ENCODE results near the gene WSCD1.

DNA sequence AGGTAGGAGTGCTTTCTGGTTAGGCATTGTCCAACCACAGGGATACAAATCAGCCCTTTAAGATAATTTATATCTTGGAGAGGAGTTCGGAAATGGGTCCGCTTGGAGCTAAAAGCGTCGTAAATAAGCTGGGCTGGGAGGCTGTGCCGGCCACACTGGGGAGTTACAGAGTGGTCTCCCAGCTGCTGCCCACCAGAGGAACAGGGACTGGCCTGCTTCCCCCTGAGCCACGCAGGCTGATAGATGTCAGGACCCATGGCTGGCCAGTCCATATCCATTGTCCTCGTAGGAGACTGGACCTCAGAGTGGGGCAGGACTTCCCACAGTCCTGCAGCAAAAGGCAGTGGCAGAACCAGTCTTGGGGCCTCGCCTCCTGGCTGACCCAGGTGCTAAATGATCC, 12.6 kb upstream of the WSCD1 start:
- TF ChIP-seq POLR2AphosphoS5 (IDR thresholded peaks at IDR 0.05; ENCODE audit: borderline replicate concordance, low read depth, low read length), result no peak
- TF ChIP-seq EZH2 (IDR thresholded peaks at IDR 0.05), result no peak
